SKM-1 (cell line): Measurements from ENCODE around the gene PLEKHA6.
"Not testable (repeated sequence)": the region's sequence is repeated elsewhere in the genome, so short reads cannot be mapped to it uniquely, and the experiment has no call there.

Source experiments
- DNase-seq: peaks from one replicate; lab custom pipeline; 2025; ENCODE audit not compliant: unreplicated experiment; lab: John Stamatoyannopoulos, UW

PLEKHA6 gene

GRCh38 chr1:204249736-204250427, 109.8 kb downstream of the PLEKHA6 start:
- no peak for DNase-seq

GRCh38 chr1:204248954-204249353, 110.8 kb downstream of the PLEKHA6 start:
- no peak for DNase-seq

GRCh38 chr1:204246876-204247275, 112.9 kb downstream of the PLEKHA6 start:
- DNase-seq: no peak

GRCh38 chr1:204242920-204243319, 116.8 kb downstream of the PLEKHA6 start:
- DNase-seq: no peak

- DNase-seq: no peak
Observed at GRCh38 chr1:204241914-204242313, 117.8 kb downstream of the PLEKHA6 start.

GRCh38 chr1:204241050-204241449, 118.7 kb downstream of the PLEKHA6 start:
- DNase-seq: no peak

- DNase-seq: no peak
Observed at GRCh38 chr1:204240233-204240632, 119.5 kb downstream of the PLEKHA6 start.

- DNase-seq: not testable (repeated sequence)
Observed at GRCh38 chr1:204239401-204239800, 120.3 kb downstream of the PLEKHA6 start.

- DNase-seq: not testable (repeated sequence)
Observed at GRCh38 chr1:204238520-204238919, 121.2 kb downstream of the PLEKHA6 start.

GRCh38 chr1:204237515-204237914, 122.2 kb downstream of the PLEKHA6 start:
- DNase-seq: not testable (repeated sequence)

GRCh38 chr1:204232526-204232925, 127.2 kb downstream of the PLEKHA6 start:
- no peak for DNase-seq

- DNase-seq: no peak
Observed at GRCh38 chr1:204230211-204230610, 129.5 kb downstream of the PLEKHA6 start.

GRCh38 chr1:204228896-204229295, 130.8 kb downstream of the PLEKHA6 start:
- DNase-seq: no peak

GRCh38 chr1:204227996-204228785, 131.5 kb downstream of the PLEKHA6 start:
- no peak for DNase-seq

GRCh38 chr1:204227351-204227750, 132.4 kb downstream of the PLEKHA6 start:
- no peak for DNase-seq

- DNase-seq: peak; percentile 15
Observed at GRCh38 chr1:204225841-204226735, 133.6 kb downstream of the PLEKHA6 start.

GRCh38 chr1:204224655-204225054, 135.1 kb downstream of the PLEKHA6 start:
- DNase-seq: no peak

- DNase-seq: no peak
Observed at GRCh38 chr1:204223129-204223860, 136.4 kb downstream of the PLEKHA6 start.

GRCh38 chr1:204222764-204223055, 137.0 kb downstream of the PLEKHA6 start:
- DNase-seq: no peak

GRCh38 chr1:204222006-204222763, 137.5 kb downstream of the PLEKHA6 start:
- no peak for DNase-seq
